ENCODE data around the gene COL8A1. TPM values are rescaled to one million over a fixed set of nuclear protein-coding genes. Genes with fewer than 3 reads are reported as not detected.

Gene COL8A1
- total RNA-seq, 4 donors from 2014 or later: 31.5 to 139 (median 71.4) TPM

DNA sequence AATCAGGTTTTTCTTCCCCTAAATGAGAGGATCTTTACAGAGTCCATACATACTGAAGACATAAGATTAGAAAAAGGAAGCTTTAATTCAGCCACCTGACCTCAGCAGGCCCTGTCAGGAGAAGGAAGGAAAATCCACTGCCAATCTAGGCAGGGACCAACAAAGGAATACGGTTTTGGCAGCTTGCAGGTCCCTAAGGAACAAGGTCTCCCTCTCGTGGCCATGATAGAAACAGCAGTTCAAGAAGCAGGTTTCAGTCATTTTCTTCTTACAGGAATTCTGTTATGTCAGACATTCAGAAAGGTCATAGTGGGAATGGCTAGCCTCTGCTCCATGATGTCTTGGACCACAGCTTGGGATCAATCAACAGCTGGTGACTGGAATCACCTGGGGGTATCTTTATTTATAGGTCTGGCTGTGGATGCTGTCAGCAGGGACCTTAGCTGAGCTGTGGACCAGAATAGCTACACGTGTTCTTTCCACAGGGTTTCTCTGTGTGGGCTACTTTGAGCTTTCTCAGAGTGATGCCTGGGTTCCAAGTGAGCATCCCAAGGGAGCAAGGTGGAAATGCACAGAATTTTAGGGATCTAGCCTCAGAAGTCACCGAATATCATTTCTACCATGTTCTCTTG lies 169.9 kb downstream of the COL8A1 start:
- TF ChIP-seq, protein P1, sequence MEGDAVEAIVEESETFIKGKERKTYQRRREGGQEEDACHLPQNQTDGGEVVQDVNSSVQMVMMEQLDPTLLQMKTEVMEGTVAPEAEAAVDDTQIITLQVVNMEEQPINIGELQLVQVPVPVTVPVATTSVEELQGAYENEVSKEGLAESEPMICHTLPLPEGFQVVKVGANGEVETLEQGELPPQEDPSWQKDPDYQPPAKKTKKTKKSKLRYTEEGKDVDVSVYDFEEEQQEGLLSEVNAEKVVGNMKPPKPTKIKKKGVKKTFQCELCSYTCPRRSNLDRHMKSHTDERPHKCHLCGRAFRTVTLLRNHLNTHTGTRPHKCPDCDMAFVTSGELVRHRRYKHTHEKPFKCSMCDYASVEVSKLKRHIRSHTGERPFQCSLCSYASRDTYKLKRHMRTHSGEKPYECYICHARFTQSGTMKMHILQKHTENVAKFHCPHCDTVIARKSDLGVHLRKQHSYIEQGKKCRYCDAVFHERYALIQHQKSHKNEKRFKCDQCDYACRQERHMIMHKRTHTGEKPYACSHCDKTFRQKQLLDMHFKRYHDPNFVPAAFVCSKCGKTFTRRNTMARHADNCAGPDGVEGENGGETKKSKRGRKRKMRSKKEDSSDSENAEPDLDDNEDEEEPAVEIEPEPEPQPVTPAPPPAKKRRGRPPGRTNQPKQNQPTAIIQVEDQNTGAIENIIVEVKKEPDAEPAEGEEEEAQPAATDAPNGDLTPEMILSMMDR (IDR thresholded peaks at IDR 0.05): peak; percentile 70 to 86 (median 71)
- TF ChIP-seq POLR2A (IDR thresholded peaks at IDR 0.05; ENCODE audit: low read depth) (no peak), POLR2AphosphoS5 (IDR thresholded peaks at IDR 0.05) (peak in 1 of 2 donors; percentile 27)
- no peaks in the 10 kb centered on the region for H3K27me3 ChIP-seq
- H3K4me1 ChIP-seq: peaks cover 0 to 7% (median 0%) of the 10 kb centered on the region in 4 donors
- DNase-seq (ENCODE audit: extremely low spot score): no peak
- WGBS: 36% methylated on average over 3 of the region's 4 CpGs
- peaks cover 0 to 9% (median 3%) of the 10 kb centered on the region in 4 donors for H3K9me3 ChIP-seq
- H3K36me3 ChIP-seq: no peaks in the 10 kb centered on the region
- intact Hi-C loops (cut with DNase I): loop anchor here (2.0 kb wide), 1 partner anchor 783 kb away; no protein-coding TSS in a partner anchor
- no peak overlapping the region for H3K27ac ChIP-seq (replicated peaks in 1 of 4)
- no peak overlapping the region for H3K4me3 ChIP-seq

GRCh38 chr3:99809565-99809964 lies 171.2 kb downstream of the COL8A1 start:
- Histone ChIP-seq H3K36me3 (no peaks in the 10 kb centered on the region), H3K4me3 (no peak overlapping the region), H3K9me3 (peaks cover 0 to 9% (median 3%) of the 10 kb centered on the region in 4 donors), H3K4me1 (peaks cover 0 to 7% (median 0%) of the 10 kb centered on the region in 4 donors), H3K27me3 (no peaks in the 10 kb centered on the region), H3K27ac (replicated peaks in 1 of 4) (no peak overlapping the region)
- 86% methylated on average over 2 of the region's 2 CpGs for WGBS
- TF ChIP-seq POLR2A (IDR thresholded peaks at IDR 0.05; ENCODE audit: low read depth) (no peak), POLR2AphosphoS5 (IDR thresholded peaks at IDR 0.05) (no peak), EP300 (IDR thresholded peaks at IDR 0.05) (no peak)
- TF ChIP-seq, protein P1 (IDR thresholded peaks at IDR 0.05): no peak
- DNase-seq (ENCODE audit: extremely low spot score): no peak
- intact Hi-C loops (cut with DNase I): loop anchor here (2.0 kb wide), 1 partner anchor 785 kb away; no protein-coding TSS in a partner anchor

DNA sequence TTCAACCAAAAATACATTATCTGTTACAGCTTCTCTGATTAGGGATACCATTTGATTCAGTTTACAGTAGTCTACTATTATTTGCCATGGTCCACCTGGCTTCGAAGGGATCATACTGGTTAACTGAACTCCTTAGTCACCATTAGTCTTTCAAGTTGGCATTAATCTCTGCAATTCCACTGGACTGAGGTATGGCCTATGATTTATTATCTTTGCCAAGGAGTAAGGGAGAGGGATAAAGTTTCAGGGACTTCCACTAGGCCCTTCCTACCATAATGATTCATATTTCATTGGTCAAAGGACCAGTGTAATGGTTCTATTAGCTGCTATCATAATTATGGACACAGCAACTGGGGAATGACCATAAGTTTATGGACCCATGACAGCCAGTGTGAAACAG lies 172.0 kb downstream of the COL8A1 start:
- Histone ChIP-seq H3K36me3 (no peaks in the 10 kb centered on the region), H3K9me3 (peaks cover 0 to 4% (median under 1%) of the 10 kb centered on the region in 4 donors), H3K27ac (replicated peaks in 1 of 4) (no peak overlapping the region), H3K27me3 (no peaks in the 10 kb centered on the region), H3K4me1 (peaks cover 0 to 7% (median 0%) of the 10 kb centered on the region in 4 donors), H3K4me3 (no peak overlapping the region)
- TF ChIP-seq EP300 (IDR thresholded peaks at IDR 0.05): no peak
- no peak for TF ChIP-seq POLR2AphosphoS5 (IDR thresholded peaks at IDR 0.05)
- no peak for TF ChIP-seq POLR2A (IDR thresholded peaks at IDR 0.05; ENCODE audit: low read depth)
- TF ChIP-seq, protein P1 (IDR thresholded peaks at IDR 0.05): no peak
- 100% methylated on average over 1 of the region's 1 CpG for WGBS
- intact Hi-C loops (cut with DNase I): no loop called here
- DNase-seq (ENCODE audit: extremely low spot score): no peak

DNA sequence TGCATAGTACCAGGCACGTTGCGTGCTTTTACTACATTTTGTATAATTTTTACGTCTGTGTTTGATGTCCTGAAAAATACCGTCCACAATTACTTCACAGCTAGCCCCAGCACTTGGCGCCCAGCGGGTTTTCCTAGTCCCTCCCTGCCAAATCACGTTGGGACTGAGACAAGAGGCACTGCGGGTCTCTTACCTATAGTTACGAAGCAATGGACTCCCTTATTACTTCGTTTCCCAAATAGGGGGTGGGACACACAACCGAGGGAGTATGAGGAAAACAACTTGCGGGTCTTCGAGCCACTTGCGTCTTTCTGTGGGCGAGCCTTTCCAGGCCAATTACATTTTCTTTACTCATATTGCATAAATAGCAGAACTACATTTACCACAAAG lies 178.6 kb downstream of the COL8A1 start:
- Histone ChIP-seq H3K27ac (replicated peaks in 1 of 4) (peak overlapping the region; percentile 89 to 91 (median 90)), H3K36me3 (no peaks in the 10 kb centered on the region), H3K9me3 (no peaks in the 10 kb centered on the region), H3K27me3 (no peaks in the 10 kb centered on the region), H3K4me1 (peaks cover 6 to 36% (median 24%) of the 10 kb centered on the region in 4 donors), H3K4me3 (peak overlapping the region; percentile 73 to 87 (median 74))
- intact Hi-C loops (cut with DNase I): loop anchor here (5.0 kb wide), 1 partner anchor 585 kb away; the partner anchor contains the start of genes LNP1 and TOMM70
- DNase-seq (ENCODE audit: extremely low spot score): no peak
- WGBS: 5% methylated on average over 13 of the region's 15 CpGs
- TF ChIP-seq EP300 (IDR thresholded peaks at IDR 0.05) (no peak), POLR2A (IDR thresholded peaks at IDR 0.05; ENCODE audit: low read depth) (no peak), POLR2AphosphoS5 (IDR thresholded peaks at IDR 0.05) (no peak)
- TF ChIP-seq, protein P1 (IDR thresholded peaks at IDR 0.05): no peak

Data from esophagus muscularis mucosa (tissue), 4 donors.